Stimulated activated CD4-positive, alpha-beta T cell treated with anti-CD3 and anti-CD28 coated beads, Interleukin-1b, Interleukin-23, amount 100 ng/mL, for 4 hours (primary cell): ENCODE results near the gene GHRH.

Experiments used
- DNase-seq, 2 donors: peaks; one replicate each; pipeline ENCODE4 v3.0.0-alpha.2; 2020; ENCODE audit warnings: low read depth in 2 of 2

GHRH gene, protein sequence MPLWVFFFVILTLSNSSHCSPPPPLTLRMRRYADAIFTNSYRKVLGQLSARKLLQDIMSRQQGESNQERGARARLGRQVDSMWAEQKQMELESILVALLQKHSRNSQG

GRCh38 chr20:37261714-37262113, at the start of gene GHRH:
Gene GHRH (minus strand): TSS chr20:37261814. CDS start chr20:37256889, 4,925 bp downstream.
- DNase-seq, result no peak

DNA sequence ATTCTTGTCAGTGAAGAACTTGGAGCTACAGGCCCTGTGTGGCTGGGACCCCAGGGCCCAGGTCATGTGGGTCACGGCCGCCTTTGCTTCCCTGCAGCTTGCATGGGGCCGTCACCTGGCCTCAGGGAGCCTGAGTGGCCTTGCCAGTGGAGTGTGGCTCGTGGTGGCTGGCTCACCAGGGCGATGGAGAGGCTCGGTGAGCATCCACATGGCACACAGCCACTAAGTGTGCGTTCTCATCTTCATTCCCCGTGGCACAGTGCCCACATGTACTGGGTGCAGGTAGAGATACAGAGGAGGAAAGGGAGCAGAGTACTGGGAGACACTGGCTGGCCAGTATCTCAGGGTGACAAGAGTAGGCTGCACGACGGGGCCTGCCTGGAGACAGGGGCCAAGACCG, 49.3 kb upstream of the GHRH start:
- DNase-seq, result no peak

GRCh38 chr20:37309936-37310590, 48.4 kb upstream of the GHRH start:
- no peak for DNase-seq

- no peak for DNase-seq
Measured at GRCh38 chr20:37309290-37309689, 47.7 kb upstream of the GHRH start.

GRCh38 chr20:37308086-37309050, 46.8 kb upstream of the GHRH start:
- no peak for DNase-seq

DNA sequence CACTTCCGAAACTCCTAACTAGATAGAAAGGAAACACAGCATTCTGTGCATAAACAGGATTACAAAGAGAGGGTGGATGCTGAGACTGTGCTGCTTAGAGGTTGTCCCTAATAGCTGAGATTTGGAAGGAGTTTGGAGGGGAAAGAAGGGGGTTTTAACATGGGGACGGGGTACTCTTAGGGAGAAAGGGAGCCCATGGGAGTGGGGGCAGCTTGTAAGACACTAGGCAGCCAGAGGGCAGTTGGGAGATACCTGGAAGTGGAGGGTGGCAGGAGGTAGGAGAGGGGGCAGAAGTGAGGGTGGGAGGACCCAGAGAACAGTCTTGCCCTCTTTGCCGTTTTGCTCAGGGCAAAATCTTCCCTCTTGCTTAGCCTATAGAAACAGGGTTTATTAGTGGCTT, 44.2 kb upstream of the GHRH start:
- no peak for DNase-seq

GRCh38 chr20:37305079-37305478, 43.5 kb upstream of the GHRH start:
- DNase-seq, result no peak

- DNase-seq, result no peak
Measured at GRCh38 chr20:37303637-37304036, 42.0 kb upstream of the GHRH start.

DNA sequence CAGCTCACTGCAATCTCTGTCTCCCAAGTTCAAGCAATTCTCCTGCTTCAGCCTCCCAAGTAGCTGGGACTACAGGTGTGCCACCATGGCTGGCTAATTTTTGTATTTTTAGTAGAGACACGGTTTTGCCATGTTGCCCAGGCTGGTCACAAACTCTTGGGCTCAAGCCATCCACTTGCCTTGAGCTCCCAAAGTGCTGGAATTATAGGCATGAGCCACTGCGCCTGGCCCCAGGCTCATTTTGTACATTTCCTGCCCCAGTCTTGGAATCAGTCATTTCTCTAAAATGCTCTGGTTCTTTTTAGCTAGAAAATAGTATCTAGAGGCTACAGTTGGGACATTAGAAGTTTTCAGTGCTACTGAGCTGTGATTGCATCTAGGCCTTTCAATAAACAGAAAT, 41.4 kb upstream of the GHRH start:
- DNase-seq, result no peak

DNA sequence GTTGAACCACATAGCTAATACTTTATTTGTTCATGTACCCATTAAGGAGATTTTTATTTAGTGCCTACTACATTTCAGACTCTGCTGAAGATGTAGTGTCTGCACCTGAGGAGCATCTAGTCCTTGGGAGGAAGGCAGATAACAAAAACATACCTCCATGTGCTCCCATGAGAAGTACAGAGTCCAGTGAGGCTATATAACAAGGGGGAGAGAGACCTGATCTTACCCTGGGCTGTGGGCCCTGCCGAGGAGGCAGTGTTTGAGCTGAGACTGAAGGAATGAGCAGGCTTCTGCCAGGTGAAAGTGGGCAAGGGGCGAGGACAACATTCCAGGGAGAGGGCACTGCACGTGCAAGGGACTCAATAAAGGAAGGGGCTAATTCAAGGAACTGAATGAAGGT, 39.9 kb upstream of the GHRH start:
- DNase-seq, result no peak

DNA sequence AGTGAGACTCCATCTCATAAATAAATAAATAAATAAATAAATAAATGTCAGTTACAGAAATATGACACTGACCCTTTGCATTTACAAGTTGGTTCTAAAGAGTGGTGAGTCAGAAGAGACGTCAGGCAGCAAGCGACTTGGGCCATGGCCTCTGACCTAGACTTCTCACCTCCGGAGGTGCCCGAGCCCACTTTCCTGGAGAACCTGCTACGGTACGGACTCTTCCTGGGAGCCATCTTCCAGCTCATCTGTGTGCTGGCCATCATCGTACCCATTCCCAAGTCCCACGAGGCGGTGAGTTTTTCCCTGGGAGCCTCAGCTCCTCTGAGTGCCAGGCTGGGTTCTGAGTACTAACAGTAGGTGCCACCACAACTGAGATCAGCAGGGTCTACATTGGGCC, 39.5 kb upstream of the GHRH start:
- DNase-seq, result no peak

- DNase-seq, result no peak
Measured at GRCh38 chr20:37299718-37300528, 38.3 kb upstream of the GHRH start.

DNA sequence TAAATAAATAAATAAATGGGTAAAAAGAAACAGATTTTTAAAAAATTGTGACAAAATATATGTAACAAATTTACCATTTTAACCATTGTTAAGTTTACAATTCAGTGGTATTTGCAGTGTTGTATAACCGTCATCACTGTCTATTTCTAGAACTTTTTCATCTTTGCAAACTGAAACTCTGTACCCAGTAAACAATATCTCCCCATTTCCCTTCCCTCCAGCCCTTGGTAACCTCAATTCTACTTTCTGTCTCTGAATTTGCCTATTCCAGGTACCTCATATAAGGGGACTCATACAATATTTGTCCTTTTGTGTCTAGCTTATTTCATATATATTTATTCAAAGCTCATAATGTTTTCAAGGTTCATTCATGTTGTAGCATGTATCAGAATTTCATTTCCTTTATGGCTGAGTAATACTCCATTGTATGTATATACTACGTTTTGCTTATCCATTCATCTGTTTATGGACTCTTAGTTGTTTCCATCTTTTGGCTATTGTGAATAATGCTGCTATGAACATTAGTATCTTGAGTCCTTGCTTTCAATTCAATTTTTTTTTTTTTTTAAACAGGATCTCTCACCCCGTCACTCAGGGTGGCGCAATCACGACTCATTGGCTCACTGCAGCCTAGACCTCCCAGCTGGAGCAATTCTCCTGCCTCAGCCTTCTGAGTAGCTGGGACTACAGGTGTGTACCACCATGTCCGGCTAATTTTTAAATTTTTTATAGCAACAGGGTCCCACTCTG, 36.8 kb upstream of the GHRH start:
- DNase-seq, result no peak

DNA sequence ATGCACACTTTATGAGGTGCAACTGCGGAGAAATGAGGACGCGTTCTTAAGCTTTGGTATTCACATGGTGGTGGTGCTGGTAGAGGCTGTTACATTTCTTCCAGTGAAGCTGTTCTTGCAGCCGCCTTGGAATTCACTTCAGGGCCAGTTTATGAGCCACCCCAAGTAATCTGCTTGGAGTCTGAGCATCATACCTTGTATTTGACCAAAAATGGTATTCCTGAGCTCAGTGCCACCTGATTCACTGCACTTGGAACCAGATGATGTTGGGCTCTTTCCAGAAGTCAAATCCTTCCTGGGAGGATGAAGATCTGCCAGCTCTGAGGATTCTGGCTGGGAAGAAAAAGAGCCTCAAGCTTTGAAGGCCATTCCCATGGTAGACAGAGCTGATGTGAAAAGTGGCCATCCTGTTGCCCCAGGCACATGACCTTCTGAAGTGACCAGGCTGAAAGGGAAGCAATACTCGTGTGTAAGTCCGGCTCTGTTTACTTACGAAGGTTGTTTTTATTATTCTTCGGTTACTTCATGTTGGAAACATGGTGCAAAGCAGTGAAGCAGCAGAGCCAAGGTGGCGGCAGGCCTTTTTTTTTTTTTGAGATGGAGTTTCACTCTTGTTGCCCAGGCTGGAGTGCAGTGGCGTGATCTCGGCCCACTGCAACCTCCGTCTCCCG, 35.6 kb upstream of the GHRH start:
- no peak for DNase-seq

- DNase-seq, result no peak
Measured at GRCh38 chr20:37296371-37296770, 34.8 kb upstream of the GHRH start.

DNA sequence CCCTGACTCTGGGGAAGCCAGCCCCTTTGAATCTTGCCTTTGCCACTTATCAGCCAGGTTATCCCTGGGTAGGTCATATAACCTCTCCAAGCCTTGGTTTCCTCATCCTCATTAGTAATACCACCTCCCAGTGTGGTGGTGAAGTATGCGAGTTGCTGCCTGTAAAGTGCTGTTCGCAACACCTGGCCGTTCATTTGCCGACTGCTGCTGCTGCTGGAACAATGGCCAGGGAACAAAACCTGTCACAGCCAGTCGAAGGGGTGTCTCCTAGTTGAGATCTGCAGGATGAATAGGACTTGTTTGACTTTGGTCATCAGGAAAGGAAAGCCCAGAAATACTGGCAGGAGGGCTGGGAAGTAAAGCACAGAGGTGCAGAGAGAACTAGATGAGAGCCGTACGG, 34.0 kb upstream of the GHRH start:
- no peak for DNase-seq

- DNase-seq, result no peak
Measured at GRCh38 chr20:37295001-37295400, 33.4 kb upstream of the GHRH start.

DNA sequence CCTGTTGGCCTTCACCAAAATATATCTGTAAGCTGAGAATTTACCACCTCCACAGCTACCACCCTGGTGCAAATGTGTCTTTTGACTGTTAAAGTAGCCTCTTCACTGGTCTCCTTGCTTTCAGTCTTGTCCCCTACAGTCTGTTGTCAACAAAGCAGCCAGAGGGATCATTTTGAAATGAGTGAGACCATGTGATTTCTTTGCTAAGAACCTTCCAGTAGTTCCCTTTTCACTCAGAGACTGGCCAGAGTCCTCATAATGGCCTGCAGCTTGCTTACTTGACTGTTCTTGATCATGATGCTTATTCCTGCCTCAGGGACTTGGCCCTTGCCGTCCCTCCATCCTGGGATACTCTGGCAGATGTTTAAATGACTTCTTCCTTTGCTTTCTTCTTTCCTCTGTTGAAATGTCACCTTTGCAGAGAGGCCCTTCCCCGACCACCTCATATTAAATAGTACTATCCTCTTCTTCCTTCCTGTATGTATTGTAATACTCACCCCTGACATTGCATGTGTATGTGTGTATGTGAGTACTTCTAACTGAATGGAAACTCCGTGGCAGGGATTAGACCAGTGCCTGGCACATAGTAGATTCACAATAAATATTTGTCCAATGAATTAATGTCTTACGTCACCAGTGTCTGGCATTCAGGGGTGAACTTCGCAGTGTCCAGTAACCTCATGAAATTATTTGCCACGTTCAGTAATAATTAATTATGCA, 32.8 kb upstream of the GHRH start:
- DNase-seq, result no peak

DNA sequence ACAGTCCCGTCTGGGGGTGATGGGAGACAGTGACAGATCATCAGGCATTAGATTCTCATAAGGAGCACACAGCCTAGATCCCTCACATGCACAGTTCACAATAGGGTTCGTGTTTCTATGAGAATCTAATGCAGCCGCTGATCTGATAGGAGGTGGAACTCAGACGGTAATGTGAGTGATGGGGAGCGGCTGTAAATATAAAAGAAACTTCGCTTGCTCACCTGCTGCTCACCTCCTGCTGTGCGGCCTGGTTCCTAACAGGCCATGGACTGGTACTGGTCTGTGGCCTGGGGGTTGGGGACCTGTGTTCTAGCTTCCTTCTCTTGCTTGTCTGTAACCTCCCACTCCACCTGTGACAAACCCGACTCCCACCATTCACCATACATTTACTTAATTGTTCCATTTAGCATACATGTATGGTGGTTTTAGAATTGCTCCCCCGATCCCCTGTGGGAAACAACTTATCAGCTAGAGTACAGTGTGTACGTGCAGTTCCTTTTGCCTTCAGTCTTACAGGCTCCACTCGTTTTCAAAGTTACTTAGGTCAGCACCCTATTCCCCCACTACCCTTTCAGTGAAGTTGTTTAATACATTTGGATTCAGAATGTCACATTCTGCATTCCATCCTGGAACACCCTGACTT, 31.8 kb upstream of the GHRH start:
- DNase-seq, result no peak

DNA sequence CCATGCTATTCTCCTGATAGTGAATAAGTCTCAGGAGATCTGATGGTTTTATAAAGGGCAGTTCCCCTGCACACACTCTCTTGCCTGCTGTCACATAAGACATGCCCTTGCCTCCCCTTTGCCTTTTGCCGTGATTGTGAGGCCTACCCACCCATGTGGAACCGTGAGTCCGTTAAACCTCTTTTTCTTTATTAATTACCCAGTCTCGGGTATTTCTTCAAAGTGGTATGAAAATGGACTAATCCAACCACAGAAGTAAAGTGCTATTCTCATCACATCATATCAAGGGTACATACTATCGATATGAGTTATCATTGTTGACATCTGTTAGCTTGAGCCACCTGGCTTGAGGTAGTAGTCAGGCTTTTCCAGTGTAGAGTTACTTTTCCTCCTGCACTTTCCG, 30.1 kb upstream of the GHRH start:
- no peak for DNase-seq
